Gastroesophageal sphincter (tissue), 4 donors: ENCODE measurements around the gene C11orf52. TPM values are rescaled to one million over a fixed set of nuclear protein-coding genes. Genes with fewer than 3 reads are reported as not detected.

Source experiments
- ATAC-seq: fragments of 150-250 bp; one replicate; pipeline ENCODE4 v1.9.1; 2016; ENCODE audit warnings: mild to moderate bottlenecking, moderate library complexity
- H3K27ac ChIP-seq, 4 donors: fragments of 200-600 bp; sonication (generic) in 3 of 4; 1 replicate in 3 of 4; 2 replicates in 1 of 4; pipeline ENCODE4 v1.5.1; 2016 to 2019
- H3K27me3 ChIP-seq: fragments of 200-600 bp; sonication (generic); one replicate; pipeline ENCODE4 v1.5.1; 2019
- H3K36me3 ChIP-seq, 2 donors: fragments of 200-600 bp; sonication (generic); one replicate each; pipeline ENCODE4 v1.5.1; 2019; ENCODE audit warnings: control low read depth in 1 of 2
- H3K4me1 ChIP-seq, 3 donors: fragments of 200-600 bp; sonication (generic); 1 replicate in 2 of 3; 2 replicates in 1 of 3; pipeline ENCODE4 v1.5.1; 2016 to 2019; ENCODE audit warnings: control low read depth in 2 of 3
- H3K4me3 ChIP-seq, 2 donors: fragments of 200-600 bp; sonication (generic); one replicate each; pipeline ENCODE4 v1.5.1; 2019; ENCODE audit warnings: mild to moderate bottlenecking in 1 of 2, moderate library complexity in 1 of 2
- H3K9me3 ChIP-seq, 3 donors: fragments of 200-600 bp; sonication (generic); one replicate each; pipeline ENCODE4 v1.5.1; 2017 to 2019; ENCODE audit warnings: control low read depth in 2 of 3
- EP300 ChIP-seq: sonication (generic); formaldehyde crosslinking; IDR thresholded peaks from one replicate; pipeline ENCODE4 v1.6.1; 2017; ENCODE audit warnings: antibody characterized with exemption, mild to moderate bottlenecking
- POLR2A ChIP-seq, 2 donors: fragments of 450-650 bp; IDR thresholded peaks; one replicate each; pipeline ENCODE4 v1.6.1; 2017; ENCODE audit warnings: antibody characterized with exemption in 2 of 2, mild to moderate bottlenecking in 2 of 2, moderate library complexity in 1 of 2
- POLR2AphosphoS5 ChIP-seq: sonication (generic); formaldehyde crosslinking; IDR thresholded peaks from one replicate; pipeline ENCODE4 v1.6.1; 2017; ENCODE audit warnings: antibody characterized with exemption
- WGBS, 2 donors: methylation state at CpG; one replicate each; pipeline ENCODE4 v1.1.5; 2018; ENCODE audit warnings: low coverage in 1 of 2; 5-methylcytosine and 5-hydroxymethylcytosine counted together
- total RNA-seq, 4 donors: library from RNA; depleted of rRNA; stranded (reverse); fragments of >200 nt; gene quantifications; one replicate each; pipeline ENCODE4 v1.1.0, GENCODE V29; 2016
- TF ChIP-seq, protein P1 (sequence below), 4 experiments: fragments of 200-600 bp in 2 of 4; fragments of 450-650 bp in 2 of 4; sonication (generic) in 1 of 4; IDR thresholded peaks; one replicate each; pipeline ENCODE4 v1.5.1; 2017 to 2019; ENCODE audit warnings: antibody characterized with exemption in 4 of 4, mild to moderate bottlenecking in 2 of 4, moderate library complexity in 2 of 4

Gene C11orf52
- total RNA-seq, 4 donors from 2014 or later: 2.4 to 3.3 (median 3.1) TPM; not detected in 1

- TF ChIP-seq POLR2A (IDR thresholded peaks at IDR 0.05) (no peak), POLR2AphosphoS5 (no peak), EP300 (no peak)
- TF ChIP-seq, protein P1, sequence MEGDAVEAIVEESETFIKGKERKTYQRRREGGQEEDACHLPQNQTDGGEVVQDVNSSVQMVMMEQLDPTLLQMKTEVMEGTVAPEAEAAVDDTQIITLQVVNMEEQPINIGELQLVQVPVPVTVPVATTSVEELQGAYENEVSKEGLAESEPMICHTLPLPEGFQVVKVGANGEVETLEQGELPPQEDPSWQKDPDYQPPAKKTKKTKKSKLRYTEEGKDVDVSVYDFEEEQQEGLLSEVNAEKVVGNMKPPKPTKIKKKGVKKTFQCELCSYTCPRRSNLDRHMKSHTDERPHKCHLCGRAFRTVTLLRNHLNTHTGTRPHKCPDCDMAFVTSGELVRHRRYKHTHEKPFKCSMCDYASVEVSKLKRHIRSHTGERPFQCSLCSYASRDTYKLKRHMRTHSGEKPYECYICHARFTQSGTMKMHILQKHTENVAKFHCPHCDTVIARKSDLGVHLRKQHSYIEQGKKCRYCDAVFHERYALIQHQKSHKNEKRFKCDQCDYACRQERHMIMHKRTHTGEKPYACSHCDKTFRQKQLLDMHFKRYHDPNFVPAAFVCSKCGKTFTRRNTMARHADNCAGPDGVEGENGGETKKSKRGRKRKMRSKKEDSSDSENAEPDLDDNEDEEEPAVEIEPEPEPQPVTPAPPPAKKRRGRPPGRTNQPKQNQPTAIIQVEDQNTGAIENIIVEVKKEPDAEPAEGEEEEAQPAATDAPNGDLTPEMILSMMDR (IDR thresholded peaks at IDR 0.05): no peak
- peaks cover 0 to 41% (median 0%) of the 10 kb centered on the region in 3 donors for H3K4me1 ChIP-seq
- H3K4me3 ChIP-seq: peak overlapping the region; percentile 75 to 80
- H3K27me3 ChIP-seq: no peaks in the 10 kb centered on the region
- WGBS, 2 donors: 28 to 62% methylated on average over 4 to 5 of the region's 5 CpGs
- H3K9me3 ChIP-seq: no peaks in the 10 kb centered on the region
- peak overlapping the region; percentile 98 to 100 (median 100) for H3K27ac ChIP-seq
- ATAC-seq: no peak
- peaks cover 0 to 30% of the 10 kb centered on the region in 2 donors for H3K36me3 ChIP-seq
These were observed 9.3 kb upstream of the C11orf52 start for GRCh38 chr11:111909378-111909777.

GRCh38 chr11:111910676-111911562, 7.8 kb upstream of the C11orf52 start:
- TF ChIP-seq POLR2A (IDR thresholded peaks at IDR 0.05): peak in 1 of 2 donors; percentile 22
- TF ChIP-seq EP300: no peak
- peak; percentile 55 for TF ChIP-seq POLR2AphosphoS5
- ATAC-seq: no peak
- Histone ChIP-seq H3K27me3 (no peaks in the 10 kb centered on the region), H3K36me3 (peaks cover 0 to 30% of the 10 kb centered on the region in 2 donors), H3K4me3 (peak overlapping the region; percentile 75 to 80), H3K4me1 (peaks cover 0 to 57% (median 0%) of the 10 kb centered on the region in 3 donors), H3K27ac (peak overlapping the region; percentile 98 to 100 (median 100)), H3K9me3 (no peaks in the 10 kb centered on the region)
- 20 to 22% methylated on average over 3 to 8 of the region's 9 CpGs for WGBS, 2 donors

GRCh38 chr11:111911563-111912401, 6.9 kb upstream of the C11orf52 start, which contains the start of gene CRYAB:
Gene CRYAB (minus strand): TSS chr11:111911770. CDS start chr11:111911724, 46 bp downstream.
- peaks cover 0 to 64% (median 0%) of the 10 kb centered on the region in 3 donors for H3K4me1 ChIP-seq
- WGBS, 2 donors: 7 to 31% methylated on average over 4 to 9 of the region's 17 CpGs
- peak; percentile 92 for ATAC-seq
- peak within 1 kb of the TSS; percentile 75 to 80 for H3K4me3 ChIP-seq
- H3K27me3 ChIP-seq: no peaks in the 10 kb centered on the region
- H3K27ac ChIP-seq: peak within 1 kb of the TSS; percentile 98 to 100 (median 100)
- TF ChIP-seq POLR2AphosphoS5: peak; percentile 96
- peak; percentile 69 to 75 for TF ChIP-seq POLR2A (IDR thresholded peaks at IDR 0.05)
- TF ChIP-seq, protein P1 (IDR thresholded peaks at IDR 0.05): no peak
- TF ChIP-seq EP300: no peak
- peaks cover 0 to 30% of the 10 kb centered on the region in 2 donors for H3K36me3 ChIP-seq
- H3K9me3 ChIP-seq: no peaks in the 10 kb centered on the region

- H3K9me3 ChIP-seq: no peaks in the 10 kb centered on the region
- peaks cover 0 to 28% of the 10 kb centered on the region in 2 donors for H3K36me3 ChIP-seq
- peak within 1 kb of the TSS; percentile 75 to 80 for H3K4me3 ChIP-seq
- peaks cover 0 to 68% (median 0%) of the 10 kb centered on the region in 3 donors for H3K4me1 ChIP-seq
- TF ChIP-seq POLR2AphosphoS5: no peak
- TF ChIP-seq, protein P1 (IDR thresholded peaks at IDR 0.05): no peak
- no peak for ATAC-seq
- H3K27ac ChIP-seq: peak within 1 kb of the TSS; percentile 98 to 100 (median 100)
- 0% methylated on average over 4 of the region's 26 CpGs; no CpG with 5 or more reads in 1 of the 2 donors for WGBS, 2 donors
- H3K27me3 ChIP-seq: no peaks in the 10 kb centered on the region
These were observed 6.2 kb upstream of the C11orf52 start, which contains the start of gene HSPB2 for GRCh38 chr11:111912535-111912934. Gene HSPB2 (plus strand): TSS chr11:111912734. CDS start chr11:111912830, 96 bp downstream.
